ENCODE measurements around the gene SRGAP2B. TPM values are rescaled to one million over a fixed set of nuclear protein-coding genes. Genes with fewer than 3 reads are reported as not detected.
"Not testable (repeated sequence)": the region's sequence is repeated elsewhere in the genome, so short reads cannot be mapped to it uniquely, and the experiment has no call there.

SRGAP2B gene
- 1 to 10 TPM in 1 of 3 donors, under 1 TPM in 2; 0.29 to 1.2 (median 0.69) TPM for polyA plus RNA-seq

DNA sequence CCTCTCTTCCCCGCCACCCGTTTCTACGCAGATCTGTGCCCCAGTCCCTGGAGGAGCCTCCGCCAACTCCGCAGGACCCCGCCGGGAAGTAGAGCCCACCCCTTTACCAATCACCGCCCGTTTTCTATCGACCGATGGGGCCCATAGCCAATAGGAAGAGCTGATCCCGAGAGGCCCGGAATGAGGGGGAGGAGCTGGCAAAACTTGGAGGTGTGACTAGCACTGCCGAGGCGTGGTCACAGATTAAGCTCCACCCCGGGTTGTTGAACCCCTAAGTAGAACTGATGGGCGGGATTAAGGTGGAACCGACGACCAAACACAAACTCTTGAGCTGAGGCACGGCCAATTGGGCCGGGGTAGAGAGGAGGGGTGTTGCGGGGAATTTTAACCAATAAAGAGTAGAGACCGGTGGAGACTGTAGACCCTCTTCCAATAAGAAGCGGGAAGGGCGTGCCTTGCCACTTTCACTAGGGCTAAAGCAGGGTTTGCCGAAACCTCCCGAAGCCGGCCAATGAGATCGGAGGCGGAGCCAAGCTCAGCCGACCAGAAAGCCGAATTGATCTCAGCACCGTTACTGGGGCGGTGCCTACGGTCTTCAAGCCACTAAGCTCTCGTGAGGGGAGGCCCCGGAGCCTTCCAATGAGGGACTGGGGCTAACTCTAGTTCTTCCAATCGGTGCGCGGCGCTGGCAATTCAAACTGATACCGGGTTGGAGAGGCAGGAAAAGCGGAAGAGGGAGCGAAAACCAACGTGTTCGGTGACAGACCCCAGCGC is at the start of gene SRGAP2B, which contains the start of gene FAM72D:
SRGAP2B (minus strand) TSS at position 45 of the 774 bp plus-strand sequence. CDS start 2,427 bp downstream, outside the sequence.
FAM72D (plus strand) TSS at position 691 of the 774 bp plus-strand sequence. CDS start 874 bp downstream, outside the sequence.
- H3K4me1 Mint-ChIP-seq; H3K9me3 Mint-ChIP-seq; H3K27ac Mint-ChIP-seq; H3K27me3 Mint-ChIP-seq (ENCODE audit: low read depth in 3 of 3); H3K36me3 Mint-ChIP-seq; DNase-seq: not testable (repeated sequence)
- H3K4me3 Mint-ChIP-seq = peak within 1 kb of the TSS in 4 of 5 donors; percentile 47 to 94 (median 70)

DNA sequence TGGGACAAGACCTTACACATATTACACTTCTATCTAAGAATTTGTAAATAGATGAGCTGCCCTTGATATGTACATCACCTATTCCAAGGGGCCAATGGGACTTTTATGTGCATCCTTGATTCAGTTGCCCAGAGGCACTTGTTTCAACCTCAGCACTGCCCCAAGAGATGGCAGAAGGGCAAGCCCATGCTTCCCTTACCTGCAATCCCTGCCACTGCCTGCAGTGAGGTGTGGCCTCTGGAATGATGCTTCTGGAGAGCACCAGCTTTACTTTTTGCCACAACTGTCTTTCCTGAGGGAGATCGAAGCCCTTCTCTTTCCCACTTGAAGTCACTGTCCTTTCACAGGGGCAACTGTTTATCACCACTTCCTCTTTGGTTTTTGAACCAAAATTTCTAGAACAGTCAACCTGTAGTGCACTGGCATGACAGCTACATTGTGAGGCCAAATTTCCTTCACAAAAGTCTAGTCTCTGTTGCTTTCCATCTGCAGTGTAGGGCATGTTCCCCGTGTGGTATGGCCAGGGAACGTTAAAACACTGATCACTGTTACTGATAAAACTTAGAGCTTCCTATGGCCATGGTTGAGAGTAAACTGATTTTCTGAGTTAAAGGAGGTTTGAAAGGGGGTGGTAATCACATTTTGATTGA is 49.3 kb upstream of the SRGAP2B start:
- H3K36me3 Mint-ChIP-seq; H3K4me1 Mint-ChIP-seq; DNase-seq; H3K4me3 Mint-ChIP-seq; H3K27ac Mint-ChIP-seq; H3K9me3 Mint-ChIP-seq; H3K27me3 Mint-ChIP-seq (ENCODE audit: low read depth in 3 of 3): not testable (repeated sequence)

DNA sequence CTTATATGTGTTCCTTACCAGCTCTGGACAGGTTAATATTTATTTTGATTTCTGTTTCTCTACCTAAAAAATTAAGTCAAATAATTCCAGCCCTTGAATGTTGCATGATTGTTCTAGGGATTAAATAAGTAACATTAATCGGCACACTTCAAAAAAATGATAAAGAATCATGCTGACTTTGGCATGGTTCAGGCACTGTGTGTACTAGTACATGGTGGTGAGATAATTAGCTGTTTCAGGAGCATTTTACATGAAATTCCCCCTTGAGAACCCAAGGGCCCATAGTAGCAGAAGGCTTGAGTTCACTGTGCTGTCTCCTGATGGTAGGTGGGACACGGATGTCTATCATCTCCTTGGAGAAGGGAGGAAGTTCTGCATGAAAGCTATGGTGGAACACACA is 45.4 kb upstream of the SRGAP2B start:
- H3K4me1 Mint-ChIP-seq; H3K27me3 Mint-ChIP-seq (ENCODE audit: low read depth in 3 of 3); H3K4me3 Mint-ChIP-seq; H3K36me3 Mint-ChIP-seq; H3K27ac Mint-ChIP-seq; H3K9me3 Mint-ChIP-seq; DNase-seq: not testable (repeated sequence)

DNA sequence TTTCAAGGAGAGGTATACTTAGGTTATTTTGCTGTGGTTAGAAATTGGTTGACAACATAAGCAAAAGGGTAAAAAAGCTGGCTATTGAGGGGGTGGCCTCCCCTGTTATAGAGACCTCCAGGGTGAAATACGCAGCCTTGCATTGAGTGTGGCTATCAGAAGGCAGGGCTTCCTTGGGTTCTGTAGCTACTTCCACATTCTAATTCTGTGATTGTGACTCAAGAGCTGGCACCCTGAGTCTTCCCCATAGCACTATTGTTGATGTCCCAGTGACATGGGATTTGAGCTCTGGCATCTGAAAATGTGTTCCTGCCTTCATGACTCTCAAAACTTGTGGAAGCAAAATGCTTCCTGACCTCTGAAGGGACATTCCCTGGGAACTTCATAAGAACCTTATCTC is 39.3 kb upstream of the SRGAP2B start:
- H3K36me3 Mint-ChIP-seq; H3K4me1 Mint-ChIP-seq; H3K9me3 Mint-ChIP-seq; H3K4me3 Mint-ChIP-seq; H3K27me3 Mint-ChIP-seq (ENCODE audit: low read depth in 3 of 3); H3K27ac Mint-ChIP-seq; DNase-seq: not testable (repeated sequence)

DNA sequence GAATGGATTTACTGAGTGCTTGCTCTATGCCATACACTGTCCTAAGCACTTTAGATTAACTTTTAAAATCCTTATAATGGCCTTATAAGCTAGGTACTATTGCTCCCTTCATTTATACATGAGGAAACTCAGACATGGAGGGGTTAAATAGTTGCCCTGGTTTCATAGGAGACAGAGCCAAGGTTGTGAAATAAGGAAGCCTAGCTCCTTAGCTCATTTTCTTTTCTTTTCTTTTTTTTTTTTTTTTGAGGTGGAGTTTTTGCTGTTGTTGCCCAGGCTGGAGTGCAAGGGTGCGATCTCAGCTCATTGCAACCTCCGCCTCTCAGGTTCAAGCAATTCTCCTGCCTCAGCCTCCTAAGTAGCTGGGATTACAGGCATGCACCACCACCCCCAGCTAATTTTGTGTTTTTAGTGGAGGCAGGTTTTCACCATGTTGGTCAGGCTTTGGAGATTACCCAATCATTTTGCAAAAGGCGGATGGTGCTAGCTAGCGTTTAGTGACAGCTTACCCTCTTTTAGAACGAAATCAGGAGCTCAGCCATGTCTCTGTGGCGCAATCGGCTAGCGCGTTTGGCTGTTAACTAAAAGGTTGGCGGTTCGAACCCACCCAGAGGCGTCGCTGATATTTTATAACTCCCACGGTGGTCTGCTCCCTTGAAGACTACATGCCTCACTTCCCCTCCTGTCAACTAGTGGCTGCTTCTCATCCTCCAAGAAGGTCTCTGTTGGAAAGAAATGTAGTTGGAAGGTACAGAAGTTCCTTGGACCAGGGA is 33.8 kb upstream of the SRGAP2B start:
- H3K27ac Mint-ChIP-seq; H3K9me3 Mint-ChIP-seq; H3K4me3 Mint-ChIP-seq; H3K27me3 Mint-ChIP-seq (ENCODE audit: low read depth in 3 of 3); H3K36me3 Mint-ChIP-seq; DNase-seq; H3K4me1 Mint-ChIP-seq: not testable (repeated sequence)

DNA sequence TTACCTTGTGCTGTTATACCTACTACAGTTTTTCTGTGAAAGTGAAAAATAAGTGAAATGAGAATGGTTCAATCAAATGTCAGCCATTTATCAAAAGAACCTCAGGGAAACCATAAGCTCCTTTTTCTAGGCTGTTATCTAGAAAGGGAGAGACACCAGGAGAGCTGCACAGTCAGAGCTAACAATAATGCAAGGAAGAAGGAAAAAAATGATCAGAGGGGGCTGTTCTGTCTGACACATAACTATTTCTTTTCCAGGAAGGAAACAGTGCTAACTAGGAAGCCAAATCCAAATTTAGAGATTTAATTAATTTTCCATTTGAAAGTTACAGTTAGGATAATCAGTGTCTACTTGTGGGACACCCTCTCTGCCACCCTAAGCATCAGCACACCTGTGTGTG is 32.0 kb upstream of the SRGAP2B start:
- not testable (repeated sequence) for H3K4me3 Mint-ChIP-seq; H3K36me3 Mint-ChIP-seq; DNase-seq; H3K4me1 Mint-ChIP-seq; H3K27me3 Mint-ChIP-seq (ENCODE audit: low read depth in 3 of 3); H3K27ac Mint-ChIP-seq; H3K9me3 Mint-ChIP-seq

DNA sequence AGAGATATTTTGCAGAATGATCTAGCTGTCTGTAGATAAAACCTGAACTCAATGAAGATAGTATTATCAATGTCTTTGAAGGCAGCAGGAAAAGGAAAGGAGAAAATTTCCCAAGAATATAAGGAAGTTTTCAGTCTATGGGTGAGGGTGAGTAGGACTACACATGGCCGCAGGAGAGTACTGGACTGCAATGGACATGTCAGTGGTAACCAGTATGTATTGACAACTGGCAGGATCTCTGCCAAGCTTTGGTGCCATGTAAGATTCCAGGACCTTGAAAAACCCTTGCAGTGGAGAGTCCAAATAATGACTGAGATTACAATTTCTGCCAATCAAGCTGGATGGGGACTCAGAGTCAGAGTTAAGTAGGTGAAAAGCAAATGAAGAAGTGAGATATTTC is 30.0 kb upstream of the SRGAP2B start:
- not testable (repeated sequence) for H3K36me3 Mint-ChIP-seq; H3K4me1 Mint-ChIP-seq; H3K4me3 Mint-ChIP-seq; DNase-seq; H3K9me3 Mint-ChIP-seq; H3K27me3 Mint-ChIP-seq (ENCODE audit: low read depth in 3 of 3); H3K27ac Mint-ChIP-seq

DNA sequence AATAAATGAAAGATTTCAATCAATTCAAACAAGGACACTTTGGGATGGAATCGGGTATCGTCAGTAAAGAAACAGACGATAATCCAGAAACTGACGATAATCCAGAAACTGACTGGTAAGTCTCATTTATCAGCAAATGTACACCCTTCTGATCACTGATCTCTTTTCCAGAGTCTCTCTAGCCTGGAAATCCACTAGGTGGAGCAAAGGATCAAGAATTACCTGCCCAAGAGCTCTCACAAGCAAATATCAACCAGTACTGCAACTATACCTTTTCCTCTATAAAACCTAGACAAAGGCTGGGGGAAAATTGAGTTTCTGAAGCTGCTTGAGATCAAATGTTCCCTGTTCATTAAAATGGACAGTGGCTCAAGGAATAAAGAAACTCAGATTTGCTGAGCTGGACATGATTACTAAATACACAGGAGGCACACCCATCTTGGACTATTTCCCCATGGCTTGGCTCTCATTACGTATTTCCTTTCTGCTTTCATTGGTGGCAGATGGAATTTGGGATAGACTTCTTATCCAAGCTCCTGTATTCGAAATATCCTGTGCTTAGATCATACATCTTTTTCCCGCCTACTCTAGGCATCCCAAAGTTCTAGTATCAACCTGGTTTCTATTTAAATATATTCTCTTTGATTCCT is 29.0 kb upstream of the SRGAP2B start:
- H3K27me3 Mint-ChIP-seq (ENCODE audit: low read depth in 3 of 3); H3K27ac Mint-ChIP-seq; H3K36me3 Mint-ChIP-seq; H3K9me3 Mint-ChIP-seq; H3K4me1 Mint-ChIP-seq; H3K4me3 Mint-ChIP-seq; DNase-seq: not testable (repeated sequence)

DNA sequence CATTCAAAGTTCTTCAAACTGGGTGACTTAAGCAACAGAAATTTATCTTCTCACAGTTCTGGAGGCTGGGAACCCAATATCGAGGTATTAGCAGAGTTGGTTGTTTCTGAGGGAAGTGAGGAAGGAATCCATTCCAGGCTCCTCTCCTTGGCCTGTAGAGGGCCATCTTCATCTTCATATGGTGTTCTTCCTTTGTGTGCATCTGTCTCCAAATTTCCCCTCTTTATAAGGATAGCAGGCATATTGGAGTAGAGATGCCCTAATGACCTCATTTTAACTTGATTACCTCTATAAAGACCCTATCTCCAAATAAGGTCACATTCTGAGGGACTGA is 27.9 kb upstream of the SRGAP2B start:
- not testable (repeated sequence) for H3K27me3 Mint-ChIP-seq (ENCODE audit: low read depth in 3 of 3); H3K4me1 Mint-ChIP-seq; H3K9me3 Mint-ChIP-seq; H3K36me3 Mint-ChIP-seq; H3K4me3 Mint-ChIP-seq; H3K27ac Mint-ChIP-seq; DNase-seq

DNA sequence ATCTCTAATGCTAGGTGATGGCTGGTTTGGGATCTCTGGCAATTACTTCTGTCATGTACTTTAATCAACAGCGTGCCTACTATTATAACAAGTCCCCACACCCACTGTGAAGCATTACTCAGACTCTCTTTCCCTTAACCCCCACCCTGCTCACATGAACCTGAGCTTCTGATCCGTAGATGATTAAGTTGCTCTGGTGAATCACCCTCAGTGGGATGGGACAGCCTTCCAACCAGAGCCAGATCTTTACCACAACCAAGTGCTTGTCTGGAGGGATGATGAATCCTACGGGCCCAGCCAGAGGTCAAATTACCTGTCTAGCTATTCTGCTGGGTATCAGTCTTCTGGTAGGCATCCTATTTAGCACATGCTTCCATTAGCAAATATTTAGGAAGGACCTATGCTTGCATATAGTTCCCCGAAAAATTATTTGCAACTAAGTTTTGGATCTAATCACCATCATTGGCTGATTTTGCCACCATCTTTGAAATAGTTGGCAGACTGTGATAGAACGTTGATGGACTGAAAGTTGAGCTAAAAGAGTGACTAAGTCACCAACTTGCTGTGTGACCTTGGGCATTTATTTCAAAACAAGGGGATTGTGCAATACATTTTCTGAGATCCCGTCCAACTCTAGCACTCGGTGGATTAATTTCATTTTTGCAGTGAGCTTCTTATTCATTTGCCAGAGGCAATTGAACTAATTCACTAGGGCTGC is 27.4 kb upstream of the SRGAP2B start:
- not testable (repeated sequence) for H3K27ac Mint-ChIP-seq; H3K36me3 Mint-ChIP-seq; H3K4me1 Mint-ChIP-seq; H3K27me3 Mint-ChIP-seq (ENCODE audit: low read depth in 3 of 3); H3K9me3 Mint-ChIP-seq; DNase-seq; H3K4me3 Mint-ChIP-seq

DNA sequence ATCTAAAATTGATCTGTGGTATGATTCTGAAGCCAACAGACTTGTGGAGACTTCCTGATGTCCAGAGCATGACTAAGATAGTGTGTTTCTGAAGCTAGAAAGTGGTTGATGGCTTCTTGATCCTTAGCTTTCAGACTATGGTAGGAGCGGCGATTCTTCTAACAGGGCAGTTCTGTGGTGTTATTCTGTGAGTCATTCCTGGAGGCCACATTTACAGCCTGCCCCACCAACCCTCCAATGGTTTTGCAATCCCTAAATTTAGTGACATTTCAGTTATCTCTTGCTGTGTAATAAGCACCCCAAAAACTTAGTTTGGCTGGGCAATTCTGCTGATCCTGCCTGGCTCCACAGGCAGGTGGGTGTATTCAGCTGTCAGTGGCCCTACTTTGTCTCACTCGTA is 24.7 kb upstream of the SRGAP2B start:
- not testable (repeated sequence) for H3K27ac Mint-ChIP-seq; H3K4me3 Mint-ChIP-seq; H3K27me3 Mint-ChIP-seq (ENCODE audit: low read depth in 3 of 3); H3K9me3 Mint-ChIP-seq; DNase-seq; H3K4me1 Mint-ChIP-seq; H3K36me3 Mint-ChIP-seq

DNA sequence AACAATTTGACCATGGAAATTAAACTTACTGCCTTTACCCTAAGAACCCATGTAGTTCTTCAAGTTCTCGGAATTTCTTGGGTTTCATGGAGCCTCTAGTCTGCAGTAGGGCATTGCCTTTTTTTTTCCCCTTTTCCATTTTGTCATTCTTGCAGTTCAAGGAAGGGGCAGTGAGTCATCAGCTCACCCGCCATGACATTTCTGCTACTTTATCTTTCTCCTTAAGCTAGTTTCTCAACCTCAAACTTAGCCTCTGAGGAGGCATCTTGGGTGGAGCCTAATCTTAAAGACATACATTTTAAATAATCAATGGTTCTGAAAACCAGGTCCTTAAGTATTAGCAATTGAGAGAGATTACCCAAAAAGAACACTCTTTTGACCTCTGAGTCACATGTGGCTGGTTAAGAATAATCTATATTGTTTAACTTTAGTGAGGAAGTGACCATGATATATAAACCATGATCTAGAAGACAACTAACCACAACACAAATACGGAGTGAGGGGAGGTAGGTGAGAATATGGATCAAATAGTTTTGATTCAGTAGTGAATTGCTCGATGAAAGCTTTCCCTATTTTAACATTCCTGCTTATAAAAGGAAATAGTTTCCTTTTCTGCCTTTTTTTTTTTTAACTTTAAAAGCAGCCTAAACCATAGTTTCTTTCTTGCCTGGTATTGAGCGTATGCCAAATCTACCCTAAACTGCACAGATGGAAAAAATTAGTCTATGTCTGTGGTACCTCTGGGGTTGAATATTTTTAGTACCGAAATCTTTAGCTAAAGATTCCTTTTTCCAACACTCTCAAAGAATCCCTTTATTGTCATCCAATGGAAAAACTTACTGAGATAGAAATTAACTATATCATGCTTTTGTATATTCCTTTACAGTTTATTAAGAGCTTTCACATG is 20.7 kb upstream of the SRGAP2B start:
- not testable (repeated sequence) for H3K27me3 Mint-ChIP-seq (ENCODE audit: low read depth in 3 of 3); H3K27ac Mint-ChIP-seq; DNase-seq; H3K36me3 Mint-ChIP-seq; H3K4me3 Mint-ChIP-seq; H3K4me1 Mint-ChIP-seq; H3K9me3 Mint-ChIP-seq

DNA sequence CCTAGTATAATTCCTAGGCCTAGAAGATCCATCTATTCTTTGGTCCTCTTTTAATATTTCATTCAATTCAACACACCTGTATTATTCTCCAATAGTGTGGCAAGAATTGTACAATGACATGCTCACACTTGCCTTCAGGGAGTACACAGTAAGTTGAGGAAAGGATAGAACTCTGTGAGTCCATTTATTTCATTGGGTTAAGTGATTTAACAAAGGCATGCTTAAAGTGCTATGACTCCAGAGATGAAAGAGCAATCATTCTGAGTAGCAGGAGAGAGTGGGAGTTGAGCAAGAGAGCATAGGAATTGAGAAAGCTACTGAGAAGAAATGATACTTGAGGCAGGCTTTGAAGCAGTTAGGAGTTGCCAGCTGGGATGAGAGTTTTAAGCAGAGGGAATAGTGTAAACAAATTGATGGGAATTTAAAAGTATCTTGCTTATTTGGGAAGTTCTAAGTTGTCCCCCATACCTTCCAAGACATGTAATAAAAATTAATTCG is 19.5 kb upstream of the SRGAP2B start:
- H3K27me3 Mint-ChIP-seq (ENCODE audit: low read depth in 3 of 3); H3K4me3 Mint-ChIP-seq; H3K36me3 Mint-ChIP-seq; DNase-seq; H3K4me1 Mint-ChIP-seq; H3K27ac Mint-ChIP-seq; H3K9me3 Mint-ChIP-seq: not testable (repeated sequence)
